ENCODE data around the gene POU6F2. TPM values are rescaled to one million over a fixed set of nuclear protein-coding genes. Genes with fewer than 3 reads are reported as not detected.

The POU6F2 gene
- total RNA-seq, 1 donor from 2014 or later: 7.9 TPM

DNA sequence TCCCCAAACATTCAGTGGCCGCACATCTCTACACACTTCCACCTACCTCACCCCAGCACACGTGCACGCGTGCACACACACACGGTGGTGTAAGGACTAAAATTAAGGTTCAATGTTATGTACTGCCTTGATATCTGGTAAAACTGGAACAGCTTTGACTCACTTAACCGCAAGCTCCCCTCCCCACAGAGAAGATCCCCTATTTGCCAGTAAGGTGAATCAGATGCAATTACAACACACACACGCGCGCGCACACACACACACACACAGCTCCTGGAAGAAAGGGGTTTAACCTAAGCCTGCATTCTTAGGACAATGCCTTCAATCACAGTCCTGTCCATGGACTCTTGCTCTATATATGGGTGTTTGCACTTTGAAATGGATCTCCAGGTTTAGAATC, 43.2 kb upstream of the POU6F2 start:
- no peaks in the 10 kb centered on the region for H3K27me3 Mint-ChIP-seq (ENCODE audit: low read depth)
- H3K4me3 Mint-ChIP-seq: no peak overlapping the region
- no peak overlapping the region for H3K27ac Mint-ChIP-seq (ENCODE audit: unreplicated experiment)
- H3K4me1 Mint-ChIP-seq: peaks cover 6% of the 10 kb centered on the region
- no peaks in the 10 kb centered on the region for H3K36me3 Mint-ChIP-seq (ENCODE audit: low read depth)
- DNase-seq (ENCODE audit: low read depth, low spot score): no peak
- H3K9me3 Mint-ChIP-seq: no peaks in the 10 kb centered on the region
- TF ChIP-seq, protein P1, sequence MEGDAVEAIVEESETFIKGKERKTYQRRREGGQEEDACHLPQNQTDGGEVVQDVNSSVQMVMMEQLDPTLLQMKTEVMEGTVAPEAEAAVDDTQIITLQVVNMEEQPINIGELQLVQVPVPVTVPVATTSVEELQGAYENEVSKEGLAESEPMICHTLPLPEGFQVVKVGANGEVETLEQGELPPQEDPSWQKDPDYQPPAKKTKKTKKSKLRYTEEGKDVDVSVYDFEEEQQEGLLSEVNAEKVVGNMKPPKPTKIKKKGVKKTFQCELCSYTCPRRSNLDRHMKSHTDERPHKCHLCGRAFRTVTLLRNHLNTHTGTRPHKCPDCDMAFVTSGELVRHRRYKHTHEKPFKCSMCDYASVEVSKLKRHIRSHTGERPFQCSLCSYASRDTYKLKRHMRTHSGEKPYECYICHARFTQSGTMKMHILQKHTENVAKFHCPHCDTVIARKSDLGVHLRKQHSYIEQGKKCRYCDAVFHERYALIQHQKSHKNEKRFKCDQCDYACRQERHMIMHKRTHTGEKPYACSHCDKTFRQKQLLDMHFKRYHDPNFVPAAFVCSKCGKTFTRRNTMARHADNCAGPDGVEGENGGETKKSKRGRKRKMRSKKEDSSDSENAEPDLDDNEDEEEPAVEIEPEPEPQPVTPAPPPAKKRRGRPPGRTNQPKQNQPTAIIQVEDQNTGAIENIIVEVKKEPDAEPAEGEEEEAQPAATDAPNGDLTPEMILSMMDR (conservative IDR thresholded peaks at IDR 0.05): no peak

DNA sequence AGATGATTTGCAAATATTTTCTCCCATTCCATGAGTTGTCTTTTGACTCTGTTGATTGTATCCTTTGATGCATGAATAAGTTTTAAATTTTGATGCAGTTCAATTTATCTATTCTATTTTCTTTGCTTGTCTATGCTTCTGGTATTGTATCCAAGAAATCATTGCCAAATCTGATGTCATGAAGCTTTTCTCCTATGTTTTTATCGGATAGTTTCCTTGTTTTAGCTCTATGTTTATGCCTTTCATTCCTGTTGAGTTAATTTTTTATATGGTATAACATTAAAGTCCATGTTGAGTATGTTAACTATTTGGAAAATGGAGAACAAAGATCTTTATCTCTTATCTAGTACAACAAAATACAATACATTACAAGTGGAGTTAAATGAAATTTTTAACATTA, 41.1 kb upstream of the POU6F2 start:
- Mint-ChIP-seq H3K27me3 (ENCODE audit: low read depth) (no peaks in the 10 kb centered on the region), H3K9me3 (no peaks in the 10 kb centered on the region), H3K4me1 (peaks cover 6% of the 10 kb centered on the region), H3K4me3 (no peak overlapping the region), H3K36me3 (ENCODE audit: low read depth) (no peaks in the 10 kb centered on the region), H3K27ac (ENCODE audit: unreplicated experiment) (no peak overlapping the region)
- TF ChIP-seq, protein P1 (conservative IDR thresholded peaks at IDR 0.05): no peak
- DNase-seq (ENCODE audit: low read depth, low spot score): no peak

GRCh38 chr7:38938001-38938485, 39.7 kb upstream of the POU6F2 start:
- Mint-ChIP-seq H3K4me3 (no peak overlapping the region), H3K4me1 (no peaks in the 10 kb centered on the region), H3K9me3 (no peaks in the 10 kb centered on the region), H3K27ac (ENCODE audit: unreplicated experiment) (no peak overlapping the region), H3K36me3 (ENCODE audit: low read depth) (no peaks in the 10 kb centered on the region), H3K27me3 (ENCODE audit: low read depth) (no peaks in the 10 kb centered on the region)
- no peak for DNase-seq (ENCODE audit: low read depth, low spot score)
- TF ChIP-seq, protein P1 (conservative IDR thresholded peaks at IDR 0.05): no peak

DNA sequence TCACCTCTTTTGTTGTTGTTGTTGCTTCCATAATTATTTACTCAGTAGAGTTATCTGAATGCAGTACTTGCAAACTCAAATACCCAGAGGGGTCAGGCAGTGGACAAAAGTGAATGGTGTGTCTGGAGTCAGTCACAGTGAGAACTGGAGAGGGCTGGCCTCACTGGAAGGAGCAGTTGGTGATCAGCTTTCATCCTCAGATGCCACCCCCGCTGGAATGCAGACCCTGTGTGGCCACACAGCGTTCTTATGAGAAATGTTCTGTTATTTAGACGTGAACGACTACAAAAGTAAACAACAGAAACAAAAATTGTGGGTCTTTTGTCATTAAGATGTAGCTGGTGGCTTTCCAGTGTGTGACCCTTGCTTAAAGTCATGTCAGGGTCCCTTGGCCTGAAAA, 39.1 kb upstream of the POU6F2 start:
- H3K4me3 Mint-ChIP-seq: no peak overlapping the region
- H3K27me3 Mint-ChIP-seq (ENCODE audit: low read depth): no peaks in the 10 kb centered on the region
- no peak for DNase-seq (ENCODE audit: low read depth, low spot score)
- H3K27ac Mint-ChIP-seq (ENCODE audit: unreplicated experiment): no peak overlapping the region
- no peaks in the 10 kb centered on the region for H3K36me3 Mint-ChIP-seq (ENCODE audit: low read depth)
- no peaks in the 10 kb centered on the region for H3K4me1 Mint-ChIP-seq
- TF ChIP-seq, protein P1 (conservative IDR thresholded peaks at IDR 0.05): no peak
- H3K9me3 Mint-ChIP-seq: no peaks in the 10 kb centered on the region

DNA sequence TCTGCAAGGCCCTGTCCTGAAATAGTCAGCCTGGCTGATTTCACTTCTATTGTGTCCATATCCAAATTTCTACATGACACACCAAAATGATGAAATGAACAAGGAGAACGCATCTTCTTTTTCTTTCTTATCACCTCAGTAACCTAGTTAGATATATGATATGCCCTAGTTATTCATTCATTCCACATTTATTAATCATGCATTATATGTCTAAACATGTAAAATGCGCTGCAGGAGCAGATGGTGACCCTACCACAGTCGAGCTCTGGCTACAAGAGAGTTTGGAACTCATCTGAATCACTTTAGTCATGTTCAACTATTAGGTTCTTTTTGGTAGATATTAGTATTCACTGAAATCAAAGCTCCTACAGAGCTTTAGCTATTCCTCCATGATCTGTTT, 36.9 kb upstream of the POU6F2 start:
- H3K27me3 Mint-ChIP-seq (ENCODE audit: low read depth): no peaks in the 10 kb centered on the region
- H3K27ac Mint-ChIP-seq (ENCODE audit: unreplicated experiment): no peak overlapping the region
- no peak overlapping the region for H3K4me3 Mint-ChIP-seq
- H3K36me3 Mint-ChIP-seq (ENCODE audit: low read depth): no peaks in the 10 kb centered on the region
- H3K9me3 Mint-ChIP-seq: no peaks in the 10 kb centered on the region
- no peaks in the 10 kb centered on the region for H3K4me1 Mint-ChIP-seq
- no peak for DNase-seq (ENCODE audit: low read depth, low spot score)
- TF ChIP-seq, protein P1 (conservative IDR thresholded peaks at IDR 0.05): no peak
